Smooth muscle cell (in vitro differentiated cells): Measurements from ENCODE around the gene FUZ. TPM values are rescaled to one million over a fixed set of nuclear protein-coding genes. Genes with fewer than 3 reads are reported as not detected.

ENCODE experiments used
- DNase-seq: peaks from one replicate; lab custom pipeline; 2025; ENCODE audit not compliant: unreplicated experiment; lab: John Stamatoyannopoulos, UW
- H2AFZ ChIP-seq: fragments of 200-600 bp; sonication (generic); 2 replicates; pipeline ENCODE4 v1.6.0; 2016; ENCODE audit warnings: antibody characterized with exemption, low read depth, mild to moderate bottlenecking
- H3F3A ChIP-seq: fragments of 200-600 bp; sonication (generic); 2 replicates; pipeline ENCODE4 v1.6.0; 2017; ENCODE audit warnings: antibody characterized with exemption, low read depth
- H3K27ac ChIP-seq: fragments of 200-600 bp; sonication (generic); 2 replicates; pipeline ENCODE4 v1.5.1; 2016; ENCODE audit warnings: low read depth, mild to moderate bottlenecking
- H3K27me3 ChIP-seq: fragments of 200-600 bp; sonication (generic); 2 replicates; pipeline ENCODE4 v1.6.1; 2016; ENCODE audit warnings: low read depth, mild to moderate bottlenecking
- H3K36me3 ChIP-seq: fragments of 200-600 bp; sonication (generic); 2 replicates; pipeline ENCODE4 v1.5.1; 2016; ENCODE audit warnings: low read depth
- H3K4me1 ChIP-seq: fragments of 200-600 bp; sonication (generic); 2 replicates; pipeline ENCODE4 v1.5.1; 2016; ENCODE audit warnings: low read depth
- H3K4me2 ChIP-seq: fragments of 200-600 bp; sonication (generic); 2 replicates; pipeline ENCODE4 v1.6.0; 2016; ENCODE audit warnings: mild to moderate bottlenecking
- H3K4me3 ChIP-seq: fragments of 200-600 bp; sonication (generic); 2 replicates; pipeline ENCODE4 v1.5.1; 2016; ENCODE audit warnings: mild to moderate bottlenecking
- H3K79me2 ChIP-seq: fragments of 200-600 bp; sonication (generic); 2 replicates; pipeline ENCODE4 v1.6.0; 2016; ENCODE audit warnings: low read depth, mild to moderate bottlenecking
- H3K9ac ChIP-seq: fragments of 200-600 bp; sonication (generic); 2 replicates; pipeline ENCODE4 v1.6.0; 2016; ENCODE audit warnings: low read depth
- H3K9me3 ChIP-seq: fragments of 200-600 bp; sonication (generic); replicated peaks from 2 replicates; pipeline ENCODE4 v1.5.1; 2016; ENCODE audit warnings: low read depth
- H4K20me1 ChIP-seq: fragments of 200-600 bp; sonication (generic); 2 replicates; pipeline ENCODE4 v1.6.0; 2016; ENCODE audit warnings: low read depth
- CTCF ChIP-seq: fragments of 200-600 bp; sonication (generic); IDR thresholded peaks from 2 replicates; pipeline ENCODE4 v1.5.1; 2017; ENCODE audit warnings: borderline replicate concordance, mild to moderate bottlenecking, antibody characterized with exemption; ENCODE audit not compliant: insufficient read depth, poor library complexity, severe bottlenecking
- WGBS: methylation state at CpG from one replicate; pipeline ENCODE4 v1.1.7; 2016; ENCODE audit warnings: low lambda C conversion rate; 5-methylcytosine and 5-hydroxymethylcytosine counted together
- polyA plus RNA-seq: library from polyadenylated mRNA; unstranded; fragments of >200 nt; fragmentation: Nextera tagmentation; extraction: Ambion mirVana; gene quantifications from 2 replicates; pipeline ENCODE4 v1.2.1, GENCODE V29; 2016
- total RNA-seq: library from RNA; depleted of rRNA; stranded (reverse); fragments of >200 nt; gene quantifications from 2 replicates; pipeline ENCODE4 v1.2.3, GENCODE V29; 2014

The FUZ gene
- total and polyA plus RNA-seq, 2 experiments from 2014 or later: 16.2 to 18.3 TPM

DNA sequence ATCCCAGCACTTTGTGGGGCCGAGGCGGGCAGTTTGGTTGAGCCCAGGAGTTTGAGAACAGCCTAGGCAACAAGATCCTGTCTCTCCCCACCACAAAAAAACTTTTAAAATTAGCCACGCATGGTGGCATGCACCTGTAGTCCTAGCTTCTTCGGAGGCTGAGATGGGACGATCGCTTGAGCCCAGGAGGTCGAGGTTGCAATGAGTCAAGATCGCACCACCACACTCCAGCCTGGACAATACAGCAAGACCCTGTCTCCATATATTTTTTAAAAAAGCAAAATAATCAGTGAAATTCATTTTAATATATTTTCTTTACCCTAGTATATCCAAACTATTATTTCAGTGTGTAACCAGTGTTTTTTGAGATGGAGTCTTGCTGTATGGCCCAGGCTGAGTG lies 38.1 kb downstream of the FUZ start:
- no peaks in the 10 kb centered on the region for H3K9me3 ChIP-seq
- H3K36me3 ChIP-seq: no peaks in the 10 kb centered on the region
- WGBS: 93% methylated on average over 8 of the region's 8 CpGs
- H4K20me1 ChIP-seq: peaks cover 90% of the 10 kb centered on the region
- H2AFZ ChIP-seq: no peak overlapping the region
- DNase-seq: no peak
- no peaks in the 10 kb centered on the region for H3K4me1 ChIP-seq
- peaks cover 72% of the 10 kb centered on the region for H3K79me2 ChIP-seq
- no peaks in the 10 kb centered on the region for H3K27me3 ChIP-seq
- TF ChIP-seq CTCF: no peak
- peak overlapping the region; percentile 38 for H3K27ac ChIP-seq
- no peak overlapping the region for H3K4me3 ChIP-seq
- no peak overlapping the region for H3K4me2 ChIP-seq
- H3F3A ChIP-seq: no peaks in the 10 kb centered on the region
- no peak overlapping the region for H3K9ac ChIP-seq

DNA sequence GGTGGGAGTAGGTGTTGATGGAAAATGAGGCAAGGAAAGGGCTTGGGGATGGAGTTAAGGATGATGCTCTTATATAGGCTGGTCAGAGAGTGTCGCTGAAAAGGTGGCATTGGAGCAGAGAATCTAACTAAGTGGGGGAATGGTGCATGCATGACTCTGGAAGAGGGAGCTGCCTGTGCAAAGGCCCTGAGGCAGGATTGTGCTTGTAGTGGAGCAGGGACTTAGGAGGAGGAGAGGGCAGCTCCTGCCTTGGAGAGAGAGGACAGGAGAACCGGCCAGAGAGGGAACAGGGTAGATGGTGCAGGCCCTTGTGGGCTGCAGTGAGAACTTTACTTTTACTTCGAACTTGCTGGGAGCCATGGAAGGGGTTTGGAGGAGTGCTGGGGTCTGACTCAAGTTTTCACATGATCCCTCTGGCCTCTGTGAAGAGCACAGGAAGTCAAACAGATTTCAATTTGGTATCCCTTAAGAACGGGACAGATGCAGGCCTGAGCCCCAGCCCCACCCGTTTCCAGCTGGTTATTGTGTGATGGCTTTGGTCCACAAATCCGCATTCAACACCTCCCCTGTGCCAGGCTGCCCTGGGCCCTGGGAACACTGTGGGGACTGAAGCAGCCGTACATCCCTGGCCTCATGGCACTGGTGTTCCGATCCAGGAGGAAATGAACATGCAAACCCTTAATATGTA lies 39.3 kb downstream of the FUZ start:
- no peak overlapping the region for H3K9ac ChIP-seq

DNA sequence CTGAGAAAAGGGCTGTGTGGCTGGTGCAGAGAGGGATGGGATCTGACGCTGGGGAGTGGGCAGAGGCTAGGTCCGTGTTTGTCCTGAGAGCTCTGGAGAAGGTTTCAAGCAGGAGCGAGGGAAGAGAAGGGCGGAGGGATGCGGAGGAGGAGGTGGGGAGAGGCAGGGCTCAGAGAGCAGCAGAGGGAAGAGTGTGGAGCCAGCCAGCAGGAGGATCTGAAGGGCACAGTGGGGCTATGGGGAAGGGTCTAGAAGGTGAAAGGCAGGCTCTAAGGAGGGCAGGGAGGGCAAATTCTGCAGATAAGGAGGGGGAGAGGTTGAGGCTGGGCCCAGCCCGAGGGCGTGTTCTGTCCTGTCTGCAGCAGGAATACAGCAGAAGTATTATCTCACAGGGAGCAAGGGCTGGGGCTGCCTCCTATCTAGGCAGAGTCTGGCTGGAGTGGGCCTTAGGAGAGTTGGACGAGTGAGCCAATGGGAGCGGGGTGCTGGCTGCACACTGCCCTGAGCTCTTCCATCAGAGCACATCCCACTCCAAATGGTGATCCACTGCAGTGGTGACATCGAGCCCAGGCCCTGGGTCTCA lies 40.2 kb downstream of the FUZ start:
- no peaks in the 10 kb centered on the region for H3F3A ChIP-seq
- H3K27ac ChIP-seq: no peak overlapping the region
- H3K36me3 ChIP-seq: no peaks in the 10 kb centered on the region
- H4K20me1 ChIP-seq: peaks cover 87% of the 10 kb centered on the region
- 84% methylated on average over 10 of the region's 10 CpGs for WGBS
- no peak overlapping the region for H3K9ac ChIP-seq
- TF ChIP-seq CTCF: no peak
- no peak overlapping the region for H2AFZ ChIP-seq
- H3K79me2 ChIP-seq: peaks cover 79% of the 10 kb centered on the region
- no peaks in the 10 kb centered on the region for H3K27me3 ChIP-seq
- no peak for DNase-seq
- no peak overlapping the region for H3K4me3 ChIP-seq
- H3K4me2 ChIP-seq: no peak overlapping the region
- H3K4me1 ChIP-seq: peaks cover 4% of the 10 kb centered on the region
- H3K9me3 ChIP-seq: no peaks in the 10 kb centered on the region

More for the DNA sequence above, 39.3 kb downstream of the FUZ start:
- H3K4me3 ChIP-seq: no peak overlapping the region
- H3K27me3 ChIP-seq: no peaks in the 10 kb centered on the region
- peaks cover 87% of the 10 kb centered on the region for H4K20me1 ChIP-seq
- H3K9me3 ChIP-seq: no peaks in the 10 kb centered on the region
- no peak overlapping the region for H3K4me2 ChIP-seq
- no peaks in the 10 kb centered on the region for H3K4me1 ChIP-seq
- TF ChIP-seq CTCF: no peak
- no peak overlapping the region for H2AFZ ChIP-seq
- no peak overlapping the region for H3K27ac ChIP-seq
- 93% methylated on average over 8 of the region's 8 CpGs for WGBS
- DNase-seq: no peak
- no peaks in the 10 kb centered on the region for H3F3A ChIP-seq
- H3K79me2 ChIP-seq: peaks cover 79% of the 10 kb centered on the region
- H3K36me3 ChIP-seq: no peaks in the 10 kb centered on the region
